Fibroblast of pulmonary artery (primary cell): Measurements from ENCODE around the gene ZNF670.

Experiments
- DNase-seq: peaks from one replicate; pipeline ENCODE4 v3.0.0-alpha.2; 2010; ENCODE audit warnings: low read depth
- H3K4me3 ChIP-seq: replicated peaks from 2 replicates; pipeline ENCODE4 v1.5.1; 2011; ENCODE audit warnings: low read depth, mild to moderate bottlenecking, control low read depth, low read length, moderate library complexity
- TF ChIP-seq, protein P1 (sequence below): IDR thresholded peaks from 2 replicates; pipeline ENCODE4 v1.5.1; 2011; ENCODE audit warnings: mild to moderate bottlenecking, control low read depth, low read length, inconsistent platforms; ENCODE audit errors: missing control alignments

Gene ZNF670

DNA sequence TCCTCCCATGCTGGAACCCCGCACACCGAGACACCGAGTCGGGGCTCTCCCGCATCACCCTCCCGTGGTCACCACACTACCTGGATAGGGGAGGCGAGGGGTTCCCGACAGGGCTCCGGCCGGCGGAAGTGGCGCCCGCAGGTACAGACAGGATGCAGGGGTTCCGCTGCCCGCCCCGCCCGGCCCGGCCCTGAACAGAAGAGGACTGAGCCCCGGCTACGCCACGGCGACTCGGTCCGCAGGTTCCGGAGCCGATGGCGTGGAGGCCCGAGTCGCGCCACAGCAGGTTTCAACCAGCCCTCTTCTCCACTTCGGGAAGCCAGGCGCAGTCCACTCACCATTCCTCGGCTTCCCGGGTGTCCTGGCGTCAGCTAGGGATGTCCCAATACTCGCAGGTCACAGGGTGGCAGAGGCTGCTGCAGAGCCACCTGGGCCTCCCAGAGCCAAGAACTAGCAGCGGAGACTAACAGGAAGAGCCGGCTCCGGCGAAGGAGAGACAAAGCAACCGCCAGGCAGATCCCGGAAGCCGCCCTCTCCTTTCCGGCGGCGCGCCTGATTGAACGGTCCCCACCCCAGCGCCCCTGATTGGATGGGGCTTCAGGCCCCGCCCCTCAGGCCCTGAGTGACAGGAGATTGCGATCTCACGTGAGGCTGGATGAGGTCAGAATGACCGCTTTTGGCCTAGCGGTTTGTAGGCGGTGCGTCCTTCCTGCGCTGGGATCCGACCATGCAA is 25.4 kb upstream of the ZNF670 start, which contains the start of gene ZNF669:
TSS of gene ZNF669 (minus strand) at position 498 of the 733 bp plus-strand sequence. CDS start at position 341, 157 bp downstream.
- H3K4me3 ChIP-seq, result peak within 1 kb of the TSS; percentile 95
- peak; percentile 96 for DNase-seq
- TF ChIP-seq, protein P1, sequence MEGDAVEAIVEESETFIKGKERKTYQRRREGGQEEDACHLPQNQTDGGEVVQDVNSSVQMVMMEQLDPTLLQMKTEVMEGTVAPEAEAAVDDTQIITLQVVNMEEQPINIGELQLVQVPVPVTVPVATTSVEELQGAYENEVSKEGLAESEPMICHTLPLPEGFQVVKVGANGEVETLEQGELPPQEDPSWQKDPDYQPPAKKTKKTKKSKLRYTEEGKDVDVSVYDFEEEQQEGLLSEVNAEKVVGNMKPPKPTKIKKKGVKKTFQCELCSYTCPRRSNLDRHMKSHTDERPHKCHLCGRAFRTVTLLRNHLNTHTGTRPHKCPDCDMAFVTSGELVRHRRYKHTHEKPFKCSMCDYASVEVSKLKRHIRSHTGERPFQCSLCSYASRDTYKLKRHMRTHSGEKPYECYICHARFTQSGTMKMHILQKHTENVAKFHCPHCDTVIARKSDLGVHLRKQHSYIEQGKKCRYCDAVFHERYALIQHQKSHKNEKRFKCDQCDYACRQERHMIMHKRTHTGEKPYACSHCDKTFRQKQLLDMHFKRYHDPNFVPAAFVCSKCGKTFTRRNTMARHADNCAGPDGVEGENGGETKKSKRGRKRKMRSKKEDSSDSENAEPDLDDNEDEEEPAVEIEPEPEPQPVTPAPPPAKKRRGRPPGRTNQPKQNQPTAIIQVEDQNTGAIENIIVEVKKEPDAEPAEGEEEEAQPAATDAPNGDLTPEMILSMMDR, result no peak

GRCh38 chr1:247102381-247102780 is 23.8 kb upstream of the ZNF670 start:
- peak; percentile 46 for DNase-seq
- TF ChIP-seq, protein P1, result no peak
- no peak overlapping the region for H3K4me3 ChIP-seq

DNA sequence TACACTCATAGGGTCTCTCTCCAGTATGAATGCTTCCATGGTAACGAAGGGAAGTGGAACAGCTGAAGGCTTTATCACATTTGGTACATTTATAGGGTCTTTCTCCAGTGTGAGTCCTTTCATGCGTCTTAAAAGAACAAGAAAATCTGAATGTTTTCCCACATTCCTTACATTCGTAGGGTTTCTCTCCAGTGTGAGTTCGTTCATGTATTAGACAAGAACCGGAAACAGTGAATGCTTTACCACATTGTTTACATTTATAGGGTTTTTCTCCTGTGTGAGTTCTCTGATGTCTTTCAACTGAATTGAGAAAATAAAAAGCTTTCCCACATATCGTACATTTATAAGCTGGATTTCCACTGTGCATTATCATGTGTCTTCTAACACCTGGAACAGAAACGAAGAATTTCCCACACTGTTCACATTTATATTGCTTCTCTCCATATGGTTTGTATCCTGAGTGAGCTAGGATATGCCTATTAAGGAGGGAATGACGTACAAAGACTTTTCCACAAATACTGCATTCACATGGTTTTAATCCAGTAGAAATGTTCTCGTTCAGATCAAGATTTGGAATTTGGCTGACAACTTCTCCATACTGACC is 22.2 kb upstream of the ZNF670 start:
- DNase-seq, result no peak
- TF ChIP-seq, protein P1, result no peak
- no peak overlapping the region for H3K4me3 ChIP-seq

DNA sequence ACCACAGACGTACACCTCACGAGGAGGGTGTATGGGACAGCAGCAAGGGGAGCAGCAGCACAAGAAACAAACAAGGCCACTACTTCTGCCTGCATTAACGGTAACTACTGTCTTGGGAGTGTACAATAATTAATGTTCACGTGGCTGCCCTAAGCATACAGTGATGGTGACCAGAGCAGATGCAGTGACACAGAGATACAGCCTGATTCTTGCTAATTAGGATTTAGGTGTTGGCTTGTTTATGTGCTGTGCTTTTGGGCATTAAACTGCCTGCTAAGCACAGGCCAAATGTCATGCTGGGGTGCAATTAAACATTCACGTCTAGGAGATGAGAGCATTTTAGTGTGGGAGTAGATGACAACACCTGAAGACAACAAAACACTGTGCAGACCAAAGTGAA is 18.3 kb upstream of the ZNF670 start:
- TF ChIP-seq, protein P1, result no peak
- no peak overlapping the region for H3K4me3 ChIP-seq
- DNase-seq, result no peak

DNA sequence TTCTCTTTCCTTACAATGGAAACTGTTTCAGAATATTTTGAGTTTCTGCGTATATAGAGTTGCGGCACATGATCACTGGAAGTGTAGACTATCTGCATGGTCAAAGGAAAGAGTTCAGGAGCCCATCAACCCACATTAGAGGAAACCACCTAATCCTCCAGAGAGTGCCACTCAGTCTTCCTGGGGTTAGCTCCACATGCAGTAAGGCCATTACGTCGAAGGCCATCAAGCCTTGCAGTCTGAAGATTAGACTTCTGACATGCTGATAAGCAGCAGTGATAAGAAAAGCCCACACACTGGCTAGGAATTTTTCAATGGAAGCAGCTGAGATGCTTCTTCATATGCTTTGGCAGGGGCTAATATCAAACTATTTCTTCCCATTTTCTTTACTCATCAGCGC is 17.9 kb upstream of the ZNF670 start:
- H3K4me3 ChIP-seq, result no peak overlapping the region
- no peak for DNase-seq
- TF ChIP-seq, protein P1, result no peak

- no peak overlapping the region for H3K4me3 ChIP-seq
- TF ChIP-seq, protein P1, result no peak
- DNase-seq, result no peak
These were observed 17.5 kb upstream of the ZNF670 start for GRCh38 chr1:247096112-247096511.
